IMR-90 (cell line): Measurements from ENCODE around the gene MYLK4. TPM values are rescaled to one million over a fixed set of nuclear protein-coding genes. Genes with fewer than 3 reads are reported as not detected.

Source experiments
- ATAC-seq: fragments of 200-7000 bp; cut with Tn5 transposase; 2 replicates; pipeline ENCODE4 v1.9.1; 2020; ENCODE audit warnings: low read depth, mild to moderate bottlenecking, moderate library complexity
- BruUV-seq: library from RNA; stranded (reverse); fragments of 400-500 nt; replicated peaks from 2 replicates; lab custom pipeline; 2021; lab: Mats Ljungman, UMichigan
- CTCF ChIA-PET: fragments of 300-600 bp; formaldehyde crosslinking; extraction: SDS; loops from one replicate; lab custom pipeline; 2021; ENCODE audit warnings: antibody characterized with exemption; lab: Yijun Ruan, JAX
- POLR2A ChIA-PET: fragments of 300-600 bp; sonication (Branson Sonifier 250); formaldehyde crosslinking; loops from one replicate; lab custom pipeline; 2022; ENCODE audit warnings: antibody characterized with exemption; ENCODE audit not compliant: unreplicated experiment; lab: Charles Lee
- DNase-seq: peaks from one replicate; pipeline ENCODE4 v3.0.0; 2013
- H2AFZ ChIP-seq: replicated peaks from 2 replicates; pipeline ENCODE3; 2013; ENCODE audit warnings: low read length, mild to moderate bottlenecking; ENCODE audit not compliant: poor library complexity
- H2AK5ac ChIP-seq: 2 replicates; pipeline ENCODE4 v1.6.1; 2013; ENCODE audit warnings: low read depth, low read length, inconsistent platforms
- H2AK9ac ChIP-seq: replicated peaks from 2 replicates; pipeline ENCODE3; 2013; ENCODE audit warnings: mild to moderate bottlenecking, low read depth, low read length, moderate library complexity; ENCODE audit not compliant: poor library complexity
- H2BK120ac ChIP-seq: 2 replicates; pipeline ENCODE4 v1.6.1; 2013; ENCODE audit warnings: low read depth, low read length, inconsistent platforms
- H2BK15ac ChIP-seq: 3 replicates; pipeline ENCODE4 v1.6.1; 2013; ENCODE audit warnings: low read depth, low read length, inconsistent platforms
- H2BK20ac ChIP-seq: 2 replicates; pipeline ENCODE4 v1.6.1; 2013; ENCODE audit warnings: low read depth, mild to moderate bottlenecking, inconsistent platforms, low read length, moderate library complexity
- H2BK5ac ChIP-seq: 2 replicates; pipeline ENCODE4 v1.6.1; 2013; ENCODE audit warnings: mild to moderate bottlenecking, low read depth, low read length, inconsistent platforms; ENCODE audit not compliant: poor library complexity, severe bottlenecking
- H3K14ac ChIP-seq: replicated peaks from 2 replicates; pipeline ENCODE4 v1.6.1; 2013; ENCODE audit warnings: low read depth, low read length, inconsistent platforms
- H3K18ac ChIP-seq: 2 replicates; pipeline ENCODE4 v1.6.1; 2013; ENCODE audit warnings: low read depth, low read length, control low read depth
- H3K23ac ChIP-seq: 2 replicates; pipeline ENCODE4 v1.6.1; 2013; ENCODE audit warnings: low read depth, low read length, inconsistent platforms
- H3K27ac ChIP-seq: 2 replicates; pipeline ENCODE4 v1.5.1; 2013; ENCODE audit warnings: mild to moderate bottlenecking, control low read depth, low read length; ENCODE audit not compliant: insufficient read depth
- H3K27me3 ChIP-seq: 2 replicates; pipeline ENCODE4 v1.6.1; 2013; ENCODE audit warnings: low read length; ENCODE audit not compliant: control insufficient read depth, insufficient read depth
- H3K36me3 ChIP-seq: 2 replicates; pipeline ENCODE4 v1.6.1; 2013; ENCODE audit warnings: low read length, mixed read lengths; ENCODE audit not compliant: control insufficient read depth, insufficient read depth
- H3K4ac ChIP-seq: 2 replicates; pipeline ENCODE4 v1.6.1; 2013; ENCODE audit warnings: low read depth, low read length, inconsistent platforms
- H3K4me1 ChIP-seq: 2 replicates; pipeline ENCODE4 v1.6.1; 2013; ENCODE audit warnings: low read length, mixed read lengths; ENCODE audit not compliant: control insufficient read depth, insufficient read depth
- H3K4me2 ChIP-seq: 2 replicates; pipeline ENCODE4 v1.6.1; 2013; ENCODE audit warnings: low read depth, mild to moderate bottlenecking, control low read depth, low read length, moderate library complexity
- H3K4me3 ChIP-seq: 2 replicates; pipeline ENCODE4 v1.5.1; 2013; ENCODE audit warnings: low read depth, mild to moderate bottlenecking, control low read depth, low read length, moderate library complexity; ENCODE audit not compliant: insufficient read depth
- H3K56ac ChIP-seq: 2 replicates; pipeline ENCODE4 v1.6.1; 2013; ENCODE audit warnings: low read length, inconsistent platforms; ENCODE audit not compliant: insufficient read depth; ENCODE audit errors: extremely low read depth
- H3K79me1 ChIP-seq, 2 experiments: 2 replicates each; pipeline ENCODE4 v1.6.1; 2013; ENCODE audit warnings: low read length in 2 of 2, inconsistent platforms in 1 of 2, low read depth in 1 of 2
- H3K9ac ChIP-seq: 2 replicates; pipeline ENCODE4 v1.6.1; 2013; ENCODE audit warnings: low read depth, low read length, control low read depth
- H3K9me1 ChIP-seq: 2 replicates; pipeline ENCODE4 v1.6.1; 2013; ENCODE audit warnings: low read length, inconsistent platforms; ENCODE audit not compliant: insufficient read depth
- H3K9me3 ChIP-seq: 2 replicates; pipeline ENCODE4 v1.6.1; 2013; ENCODE audit warnings: low read length; ENCODE audit not compliant: control insufficient read depth, insufficient read depth
- H4K20me1 ChIP-seq: 2 replicates; pipeline ENCODE4 v1.6.1; 2013; ENCODE audit warnings: low read length, inconsistent platforms; ENCODE audit not compliant: insufficient read depth
- H4K5ac ChIP-seq: 2 replicates; pipeline ENCODE4 v1.6.1; 2013; ENCODE audit warnings: mild to moderate bottlenecking, low read depth, low read length, control low read depth
- H4K8ac ChIP-seq, 2 experiments: 2 replicates each; pipeline ENCODE4 v1.6.1; 2013; ENCODE audit warnings: low read depth in 2 of 2, low read length in 2 of 2, control low read depth in 1 of 2, inconsistent platforms in 1 of 2
- H4K91ac ChIP-seq: 2 replicates; pipeline ENCODE4 v1.6.1; 2013; ENCODE audit warnings: low read depth, low read length, inconsistent platforms; ENCODE audit not compliant: insufficient read depth
- BHLHE40 ChIP-seq: fragments of 150-350 bp; IDR thresholded peaks from 2 replicates; pipeline ENCODE4 v1.6.1; 2016; ENCODE audit warnings: mild to moderate bottlenecking, low read depth, low read length
- CEBPB ChIP-seq: IDR thresholded peaks from 2 replicates; pipeline ENCODE4 v1.6.1; 2012; ENCODE audit warnings: low read depth, low read length, improper control_type of control experiment
- CHD1 ChIP-seq: IDR thresholded peaks from 2 replicates; pipeline ENCODE4 v1.6.1; 2012; ENCODE audit warnings: low read depth, low read length, improper control_type of control experiment
- FOS ChIP-seq: fragments of 150-350 bp; IDR thresholded peaks from 2 replicates; pipeline ENCODE4 v1.6.1; 2016; ENCODE audit warnings: low read depth, low read length
- MAFK ChIP-seq: IDR thresholded peaks from 2 replicates; pipeline ENCODE4 v1.6.1; 2012; ENCODE audit warnings: low read depth, low read length, improper control_type of control experiment
- MAZ ChIP-seq: IDR thresholded peaks from 2 replicates; pipeline ENCODE4 v1.6.1; 2012; ENCODE audit warnings: low read depth, mild to moderate bottlenecking, low read length, improper control_type of control experiment, moderate library complexity, borderline replicate concordance
- MXI1 ChIP-seq: IDR thresholded peaks from 2 replicates; pipeline ENCODE4 v1.6.1; 2012; ENCODE audit warnings: low read depth, mild to moderate bottlenecking, low read length, moderate library complexity, borderline replicate concordance
- NFE2L2 ChIP-seq: fragments of 150-350 bp; IDR thresholded peaks from 2 replicates; pipeline ENCODE4 v1.6.1; 2016; ENCODE audit warnings: low read depth, mild to moderate bottlenecking, low read length
- POLR2A ChIP-seq: IDR thresholded peaks from 2 replicates; pipeline ENCODE4 v1.6.1; 2012; ENCODE audit warnings: mild to moderate bottlenecking, low read depth, low read length
- RAD21 ChIP-seq: IDR thresholded peaks from 2 replicates; pipeline ENCODE4 v1.6.1; 2012; ENCODE audit warnings: low read length, improper control_type of control experiment
- RFX5 ChIP-seq: IDR thresholded peaks from 2 replicates; pipeline ENCODE4 v1.8.0; 2012; ENCODE audit warnings: low read depth, mild to moderate bottlenecking, low read length, moderate library complexity
- SMC3 ChIP-seq: fragments of 150-350 bp; IDR thresholded peaks from 2 replicates; pipeline ENCODE4 v1.6.1; 2016; ENCODE audit warnings: low read depth, mild to moderate bottlenecking, antibody characterized with exemption, low read length, moderate library complexity
- USF2 ChIP-seq: fragments of 150-350 bp; IDR thresholded peaks from 2 replicates; pipeline ENCODE4 v1.6.1; 2017; ENCODE audit warnings: mild to moderate bottlenecking, antibody characterized with exemption, low read length, low read depth
- dilution Hi-C: fragments of 300-500 bp; cut with HindIII; formaldehyde crosslinking; loops from one replicate; pipeline ENCODE4 v1.14.3; 2018; ENCODE audit warnings: low sequenced_read_pairs; ENCODE audit not compliant: unreplicated experiment
- in situ Hi-C: fragments of 300-500 bp; cut with MboI; formaldehyde crosslinking; loops from 3 replicates; pipeline ENCODE4 v1.14.3; 2019; ENCODE audit warnings: low sequenced_read_pairs, inconsistent platforms, mixed read lengths
- intact Hi-C: fragments of 100-400 bp; cut with micrococcal nuclease; formaldehyde crosslinking; loops from 2 replicates; pipeline ENCODE4 v1.10.0; 2022
- polyA plus RNA-seq, 3 experiments: library from polyadenylated mRNA; depleted of rRNA; stranded (reverse); fragments of >200 nt; gene quantifications; 2 replicates each; pipeline ENCODE4 v1.2.3, GENCODE V29; 2012; ENCODE audit warnings: low replicate concordance in 1 of 3
- total RNA-seq: library from RNA; depleted of rRNA; stranded (reverse); fragments of >200 nt; gene quantifications from 2 replicates; pipeline ENCODE4 v1.2.3, GENCODE V29; 2012
- TF ChIP-seq, protein P1 (sequence below): conservative IDR thresholded peaks from 2 replicates; pipeline ENCODE4 v1.5.1; 2012; ENCODE audit warnings: mild to moderate bottlenecking, low read depth, low read length, improper control_type of control experiment

MYLK4 gene
- total and polyA plus RNA-seq, 2 of the 4 experiments (the other 2 are of a cell fraction) = under 0.01 to 0.07 TPM

- in situ Hi-C loops (no loop called here), intact Hi-C loops (no loop called here), dilution Hi-C loops (no loop called here)
- no peak overlapping the region for H3K14ac ChIP-seq
- no peak overlapping the region for H2BK15ac ChIP-seq
- DNase-seq = no peak
- no peak overlapping the region for H3K4me3 ChIP-seq
- CTCF ChIA-PET = interaction anchor here (1.1 kb wide), 1 partner anchor 14 kb away, joined by 3 read pairs; no protein-coding TSS in a partner anchor
- no peak overlapping the region for H2BK120ac ChIP-seq
- H3K79me1 ChIP-seq = no peaks in the 10 kb centered on the region
- peaks cover 10% of the 10 kb centered on the region for H3K4me1 ChIP-seq
- H3K27ac ChIP-seq = no peak overlapping the region
- no peak for ATAC-seq
- no peak overlapping the region for H4K91ac ChIP-seq
- H2AK5ac ChIP-seq = no peak overlapping the region
- no peaks in the 10 kb centered on the region for H4K20me1 ChIP-seq
- peaks cover 7% of the 10 kb centered on the region for H3K9me1 ChIP-seq
- TF ChIP-seq CHD1 = no peak
- TF ChIP-seq BHLHE40 = no peak
- no peak for TF ChIP-seq MXI1
- no peak for TF ChIP-seq RFX5
- no peak for TF ChIP-seq MAZ
- TF ChIP-seq MAFK = no peak
- TF ChIP-seq USF2 = no peak
- TF ChIP-seq, protein P1, sequence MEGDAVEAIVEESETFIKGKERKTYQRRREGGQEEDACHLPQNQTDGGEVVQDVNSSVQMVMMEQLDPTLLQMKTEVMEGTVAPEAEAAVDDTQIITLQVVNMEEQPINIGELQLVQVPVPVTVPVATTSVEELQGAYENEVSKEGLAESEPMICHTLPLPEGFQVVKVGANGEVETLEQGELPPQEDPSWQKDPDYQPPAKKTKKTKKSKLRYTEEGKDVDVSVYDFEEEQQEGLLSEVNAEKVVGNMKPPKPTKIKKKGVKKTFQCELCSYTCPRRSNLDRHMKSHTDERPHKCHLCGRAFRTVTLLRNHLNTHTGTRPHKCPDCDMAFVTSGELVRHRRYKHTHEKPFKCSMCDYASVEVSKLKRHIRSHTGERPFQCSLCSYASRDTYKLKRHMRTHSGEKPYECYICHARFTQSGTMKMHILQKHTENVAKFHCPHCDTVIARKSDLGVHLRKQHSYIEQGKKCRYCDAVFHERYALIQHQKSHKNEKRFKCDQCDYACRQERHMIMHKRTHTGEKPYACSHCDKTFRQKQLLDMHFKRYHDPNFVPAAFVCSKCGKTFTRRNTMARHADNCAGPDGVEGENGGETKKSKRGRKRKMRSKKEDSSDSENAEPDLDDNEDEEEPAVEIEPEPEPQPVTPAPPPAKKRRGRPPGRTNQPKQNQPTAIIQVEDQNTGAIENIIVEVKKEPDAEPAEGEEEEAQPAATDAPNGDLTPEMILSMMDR = no peak
- TF ChIP-seq NFE2L2 = no peak
- TF ChIP-seq RAD21 = no peak
- no peak for TF ChIP-seq SMC3
- no peak for TF ChIP-seq POLR2A
- TF ChIP-seq CEBPB = no peak
- no peak for TF ChIP-seq FOS
- no peak overlapping the region for H3K18ac ChIP-seq
- H4K8ac ChIP-seq = no peak overlapping the region
- H3K36me3 ChIP-seq = no peaks in the 10 kb centered on the region
- no peak overlapping the region for H2AK9ac ChIP-seq
- no peak overlapping the region for H3K9ac ChIP-seq
- no peak overlapping the region for H3K4me2 ChIP-seq
- no peak overlapping the region for H2BK20ac ChIP-seq
- H3K4ac ChIP-seq = no peak overlapping the region
- H3K56ac ChIP-seq = no peak overlapping the region
- H2BK5ac ChIP-seq = no peak overlapping the region
- H2AFZ ChIP-seq = no peak overlapping the region
- no TSS peak for BruUV-seq
- H3K27me3 ChIP-seq = no peaks in the 10 kb centered on the region
- H4K5ac ChIP-seq = no peak overlapping the region
- POLR2A ChIA-PET = no interaction called here
- H3K23ac ChIP-seq = no peak overlapping the region
- 0 out of 2 replicates have a peak, but pooled peaks cover 2% of the 10 kb centered on the region for H3K9me3 ChIP-seq
These were observed 40.3 kb downstream of the MYLK4 start for GRCh38 chr6:2710412-2710811.
